SK-N-MC (cell line): ENCODE data around the gene TAF4.

Source experiments
- EZH2 ChIP-seq: fragments of 200-600 bp; sonication (generic); IDR thresholded peaks from one replicate; pipeline ENCODE4 v1.6.1; 2017; ENCODE audit warnings: antibody characterized with exemption
- POLR2AphosphoS5 ChIP-seq: IDR thresholded peaks from 2 replicates; pipeline ENCODE4 v1.6.1; 2012; ENCODE audit warnings: mild to moderate bottlenecking, low read depth, low read length, borderline replicate concordance

- TF ChIP-seq POLR2AphosphoS5: no peak
- no peak for TF ChIP-seq EZH2
Observed at GRCh38 chr20:62060631-62061541, 4.8 kb downstream of the TAF4 start.
